MM.1S (cell line): ENCODE data around the gene CRACDL.

Experiments
- DNase-seq: peaks from one replicate; pipeline ENCODE4 v3.0.0-alpha.2; 2015
- H2AFZ ChIP-seq: fragments of 300-600 bp; sonication (generic); 2 replicates; pipeline ENCODE4 v1.6.0; 2016; ENCODE audit warnings: antibody characterized with exemption, low read length
- H3F3A ChIP-seq: fragments of 300-600 bp; sonication (generic); 2 replicates; pipeline ENCODE4 v1.6.1; 2016; ENCODE audit warnings: mild to moderate bottlenecking, antibody characterized with exemption, low read length, moderate library complexity, mixed read lengths; ENCODE audit not compliant: insufficient read depth
- H3K27ac ChIP-seq: fragments of 300-600 bp; sonication (generic); 2 replicates; pipeline ENCODE4 v1.5.1; 2016; ENCODE audit warnings: mild to moderate bottlenecking, low read length
- H3K27me3 ChIP-seq: fragments of 300-600 bp; sonication (generic); replicated peaks from 2 replicates; pipeline ENCODE4 v1.6.0; 2016; ENCODE audit warnings: low read length; ENCODE audit not compliant: insufficient read depth
- H3K36me3 ChIP-seq: fragments of 300-600 bp; sonication (generic); replicated peaks from 2 replicates; pipeline ENCODE4 v1.6.1; 2016; ENCODE audit warnings: mild to moderate bottlenecking, low read length, mixed read lengths; ENCODE audit not compliant: insufficient read depth
- H3K4me1 ChIP-seq: fragments of 300-600 bp; sonication (generic); 2 replicates; pipeline ENCODE4 v1.6.1; 2016; ENCODE audit warnings: low read length, mixed read lengths
- H3K4me2 ChIP-seq: fragments of 300-600 bp; sonication (generic); 2 replicates; pipeline ENCODE4 v1.6.0; 2016; ENCODE audit warnings: low read depth, low read length
- H3K4me3 ChIP-seq: fragments of 300-600 bp; sonication (generic); 2 replicates; pipeline ENCODE4 v1.5.1; 2016; ENCODE audit warnings: low read length, mixed read lengths
- H3K79me2 ChIP-seq: fragments of 300-600 bp; sonication (generic); 2 replicates; pipeline ENCODE4 v1.6.1; 2016; ENCODE audit warnings: mixed run types, low read length, mixed read lengths
- H3K9ac ChIP-seq: fragments of 300-600 bp; sonication (generic); 2 replicates; pipeline ENCODE4 v1.6.1; 2016; ENCODE audit warnings: low read length, mixed read lengths
- H3K9me2 ChIP-seq: fragments of 300-600 bp; sonication (generic); replicated peaks from 2 replicates; pipeline ENCODE4 v1.6.1; 2016; ENCODE audit warnings: mild to moderate bottlenecking, low read length, mixed read lengths; ENCODE audit not compliant: insufficient read depth
- H3K9me3 ChIP-seq: fragments of 300-600 bp; sonication (generic); replicated peaks from 2 replicates; pipeline ENCODE4 v1.6.1; 2016; ENCODE audit warnings: mild to moderate bottlenecking, low read length, mixed read lengths; ENCODE audit not compliant: insufficient read depth
- H4K20me1 ChIP-seq: fragments of 300-600 bp; sonication (generic); 2 replicates; pipeline ENCODE4 v1.6.1; 2016; ENCODE audit warnings: mild to moderate bottlenecking, low read length, moderate library complexity, mixed read lengths; ENCODE audit not compliant: insufficient read depth
- CTCF ChIP-seq: fragments of 300-600 bp; sonication (generic); IDR thresholded peaks from 2 replicates; pipeline ENCODE4 v1.5.1; 2016; ENCODE audit warnings: antibody characterized with exemption, low read length, mixed read lengths
- EZH2 ChIP-seq: fragments of 300-600 bp; sonication (generic); optimal IDR thresholded peaks from 2 replicates; pipeline ENCODE3; 2017; ENCODE audit warnings: low read depth, mild to moderate bottlenecking, antibody characterized with exemption, low read length, mixed read lengths
- EZH2phosphoT487 ChIP-seq: fragments of 300-600 bp; sonication (generic); IDR thresholded peaks from 2 replicates; pipeline ENCODE4 v1.6.1; 2018; ENCODE audit warnings: antibody characterized with exemption, low read length

CRACDL gene

GRCh38 chr2:98795891-98796676, 139.9 kb downstream of the CRACDL start:
- H2AFZ ChIP-seq, result no peak overlapping the region
- no peak for DNase-seq

GRCh38 chr2:98793897-98794830, 141.9 kb downstream of the CRACDL start:
- no peaks in the 10 kb centered on the region for H3K9me2 ChIP-seq
- H3K4me2 ChIP-seq, result no peak overlapping the region
- no peaks in the 10 kb centered on the region for H3K4me1 ChIP-seq
- no peaks in the 10 kb centered on the region for H3K9me3 ChIP-seq
- no peaks in the 10 kb centered on the region for H4K20me1 ChIP-seq
- H3K27me3 ChIP-seq, result no peaks in the 10 kb centered on the region
- H3K9ac ChIP-seq, result no peak overlapping the region
- no peaks in the 10 kb centered on the region for H3F3A ChIP-seq
- no peaks in the 10 kb centered on the region for H3K36me3 ChIP-seq
- no peak overlapping the region for H2AFZ ChIP-seq
- H3K79me2 ChIP-seq, result no peaks in the 10 kb centered on the region
- no peak for TF ChIP-seq EZH2phosphoT487
- DNase-seq, result no peak
- H3K27ac ChIP-seq, result no peak overlapping the region
- no peak overlapping the region for H3K4me3 ChIP-seq

More at GRCh38 chr2:98795891-98796676, 139.9 kb downstream of the CRACDL start:
- no peaks in the 10 kb centered on the region for H3K4me1 ChIP-seq
- no peak overlapping the region for H3K4me2 ChIP-seq
- H3F3A ChIP-seq, result no peaks in the 10 kb centered on the region
- H3K27ac ChIP-seq, result no peak overlapping the region
- no peaks in the 10 kb centered on the region for H3K79me2 ChIP-seq
- no peaks in the 10 kb centered on the region for H3K9me2 ChIP-seq
- H3K9ac ChIP-seq, result no peak overlapping the region
- TF ChIP-seq EZH2 (no peak), EZH2phosphoT487 (no peak), CTCF (no peak)
- no peaks in the 10 kb centered on the region for H3K27me3 ChIP-seq
- H3K36me3 ChIP-seq, result no peaks in the 10 kb centered on the region
- no peaks in the 10 kb centered on the region for H4K20me1 ChIP-seq
- no peak overlapping the region for H3K4me3 ChIP-seq
- H3K9me3 ChIP-seq, result no peaks in the 10 kb centered on the region

GRCh38 chr2:98793275-98793674, 142.8 kb downstream of the CRACDL start:
- DNase-seq, result no peak
- TF ChIP-seq EZH2phosphoT487, result no peak
- TF ChIP-seq CTCF, result no peak
- no peak for TF ChIP-seq EZH2
- Histone ChIP-seq H2AFZ (no peak overlapping the region), H3F3A (no peaks in the 10 kb centered on the region), H3K4me3 (no peak overlapping the region), H3K36me3 (no peaks in the 10 kb centered on the region), H3K4me1 (no peaks in the 10 kb centered on the region), H3K9me2 (no peaks in the 10 kb centered on the region), H3K4me2 (no peak overlapping the region), H3K9me3 (no peaks in the 10 kb centered on the region), H3K27ac (no peak overlapping the region), H3K27me3 (no peaks in the 10 kb centered on the region), H4K20me1 (no peaks in the 10 kb centered on the region), H3K9ac (no peak overlapping the region), H3K79me2 (no peaks in the 10 kb centered on the region)
